ENCODE data around the gene NHEJ1.

The NHEJ1 gene

DNA sequence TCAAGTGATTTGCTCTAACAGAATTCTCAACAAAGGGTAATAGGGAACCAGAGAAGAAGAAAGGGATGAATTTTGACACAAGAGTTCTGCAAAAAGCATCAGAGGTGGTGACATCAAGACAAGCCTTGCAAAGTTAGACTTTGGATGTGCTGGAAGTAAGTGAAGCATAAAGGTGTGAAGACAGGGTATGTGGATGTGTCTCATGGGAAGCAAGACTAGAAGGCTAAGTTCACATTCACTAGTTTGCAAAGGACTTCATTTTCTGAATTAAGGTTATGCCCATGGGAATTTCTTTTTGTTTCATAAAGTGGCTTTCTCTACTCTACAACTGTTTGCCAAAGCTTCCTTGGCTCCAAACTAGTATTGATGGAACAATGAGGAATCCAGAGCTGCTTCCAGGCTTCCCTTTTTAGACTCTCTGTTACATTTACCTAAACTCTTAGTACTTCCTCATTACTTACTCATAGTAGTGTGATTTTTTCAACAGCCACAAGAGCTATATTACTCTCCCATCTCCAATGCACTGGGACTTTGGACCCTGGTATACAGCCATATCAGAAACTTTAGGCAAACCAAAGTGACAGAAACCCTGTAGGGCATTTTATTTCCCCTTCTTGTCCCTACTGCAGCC is 78.8 kb downstream of the NHEJ1 start:
- DNase-seq, result no peak

DNA sequence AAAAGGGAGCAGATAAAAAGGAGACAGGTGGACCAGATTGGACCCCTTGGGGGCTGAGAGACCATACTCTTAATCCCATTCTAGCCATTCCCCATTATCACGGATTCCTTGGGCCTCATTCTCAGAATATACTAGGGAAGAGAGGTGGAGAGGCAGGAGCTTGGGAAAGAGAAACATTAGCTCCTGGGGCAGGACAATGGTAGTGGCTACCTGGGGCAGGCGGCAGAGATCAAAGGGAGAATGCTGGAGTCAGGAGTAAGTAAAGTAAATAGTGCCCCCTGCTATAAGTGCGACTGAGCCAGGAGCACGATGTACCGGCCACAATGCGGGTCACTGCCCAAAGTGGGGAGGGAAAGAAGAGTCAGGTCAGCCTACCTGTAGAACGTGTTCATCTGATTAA is 79.5 kb downstream of the NHEJ1 start:
- DNase-seq, result no peak

DNA sequence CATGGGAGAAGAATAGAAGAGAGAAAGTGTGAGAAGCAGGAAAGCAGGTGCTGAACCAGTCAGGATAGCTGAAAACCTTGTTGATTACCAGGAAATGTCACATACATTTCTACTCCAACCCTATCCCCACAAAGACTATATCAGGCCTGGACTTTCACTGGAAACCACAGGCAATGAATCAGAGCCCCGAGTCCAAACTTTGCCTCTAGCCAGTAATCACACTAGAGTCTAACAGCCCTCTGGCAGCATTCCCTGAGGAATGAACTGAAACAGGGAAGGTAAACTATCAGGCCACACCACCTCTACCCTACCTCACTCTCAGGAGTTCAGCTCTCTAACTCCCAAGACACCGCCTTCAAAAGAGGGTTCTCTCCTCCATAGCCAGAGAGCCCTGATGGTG is 81.2 kb downstream of the NHEJ1 start:
- no peak for DNase-seq

DNA sequence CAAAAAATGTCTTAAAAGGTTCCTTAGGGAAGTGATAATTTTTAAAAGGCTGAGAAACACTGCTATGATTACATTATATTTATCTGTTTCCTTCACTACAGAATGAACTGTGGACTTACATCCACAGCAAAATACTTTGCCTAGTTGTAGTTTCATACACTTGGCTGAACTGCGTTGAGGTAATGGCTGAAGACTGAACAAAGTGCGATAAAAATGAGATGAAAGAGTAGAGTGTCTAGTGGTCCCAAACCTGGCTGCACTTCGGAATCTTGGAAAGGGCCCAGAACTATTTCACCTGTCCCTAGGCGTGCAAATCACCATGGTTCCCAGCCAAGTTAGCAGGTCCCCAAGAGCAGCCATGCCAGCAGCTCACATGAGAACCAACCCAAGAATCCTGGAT is 81.7 kb downstream of the NHEJ1 start:
- no peak for DNase-seq

DNA sequence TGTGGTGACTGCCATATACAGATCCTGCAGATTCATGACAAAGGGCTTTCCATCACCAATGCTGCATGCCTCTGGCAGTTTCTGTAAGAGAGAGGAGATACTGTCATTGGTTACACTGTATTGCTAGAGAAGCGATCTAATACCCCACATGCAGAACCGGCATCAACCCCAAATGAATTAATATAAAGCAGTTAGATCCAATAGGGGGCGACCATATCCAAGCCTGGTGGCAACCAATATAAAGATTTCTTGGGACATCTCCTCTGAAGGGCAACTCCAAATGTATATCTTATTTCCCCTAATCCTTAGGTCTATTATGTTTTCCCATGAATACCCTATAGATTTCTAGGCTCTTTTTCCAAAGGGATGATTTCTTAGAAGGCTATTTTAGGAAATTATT is 82.5 kb downstream of the NHEJ1 start:
- DNase-seq, result no peak

DNA sequence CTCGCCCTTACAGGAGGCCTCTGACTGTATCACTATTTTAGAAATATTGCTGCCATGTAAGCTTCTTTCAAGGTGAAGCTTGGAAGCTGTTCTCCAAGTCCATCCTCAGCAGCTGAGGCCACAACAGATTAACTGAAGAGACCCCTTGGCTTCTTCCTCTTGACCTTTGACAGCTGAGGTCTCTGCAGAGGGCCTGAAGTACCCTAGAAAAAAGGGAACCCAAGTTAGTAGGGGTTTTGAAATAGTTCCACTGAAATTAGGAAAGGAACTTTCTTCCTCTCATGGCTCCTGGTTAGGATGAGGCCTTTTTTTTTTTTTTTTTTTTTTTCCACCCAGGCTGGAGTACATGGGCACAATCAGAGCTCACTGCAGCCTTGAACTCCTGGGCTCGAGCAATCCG is 84.4 kb downstream of the NHEJ1 start:
- no peak for DNase-seq

DNA sequence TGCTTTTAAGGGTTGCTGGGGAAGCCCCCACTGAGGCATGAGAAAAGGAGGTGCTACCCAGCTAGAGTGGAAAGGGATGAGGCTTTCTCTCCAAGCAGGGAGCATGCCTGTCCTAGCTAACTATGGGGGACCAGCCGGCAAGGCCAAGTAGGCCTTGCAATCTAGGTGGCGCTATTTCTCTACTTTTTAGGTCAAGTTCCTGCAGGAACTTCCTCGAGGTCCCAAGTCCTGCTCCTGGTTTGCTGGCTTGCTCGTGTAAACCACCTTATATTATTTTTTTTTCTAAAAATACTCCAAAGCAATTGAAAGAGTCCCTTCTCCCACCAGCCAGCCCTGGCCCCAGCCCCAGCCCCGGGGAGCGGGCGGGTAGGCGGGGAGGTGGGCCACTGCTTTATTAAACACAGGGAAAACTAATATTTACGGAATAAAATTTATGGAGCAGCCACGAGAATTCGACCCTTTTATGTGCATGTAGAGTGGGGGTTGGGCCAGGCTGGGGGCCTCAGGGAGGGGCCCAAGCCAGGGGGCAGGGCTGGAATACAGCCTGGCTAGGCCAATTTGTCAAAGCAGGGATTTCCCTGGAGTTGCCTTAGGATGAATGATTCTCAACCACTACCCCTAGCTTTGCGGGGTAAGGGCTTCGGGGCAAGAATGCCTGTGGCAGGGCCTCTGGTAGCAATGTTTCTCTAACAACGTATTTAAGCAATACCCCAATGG is 87.0 kb downstream of the NHEJ1 start:
- peak; percentile 70 for DNase-seq

DNA sequence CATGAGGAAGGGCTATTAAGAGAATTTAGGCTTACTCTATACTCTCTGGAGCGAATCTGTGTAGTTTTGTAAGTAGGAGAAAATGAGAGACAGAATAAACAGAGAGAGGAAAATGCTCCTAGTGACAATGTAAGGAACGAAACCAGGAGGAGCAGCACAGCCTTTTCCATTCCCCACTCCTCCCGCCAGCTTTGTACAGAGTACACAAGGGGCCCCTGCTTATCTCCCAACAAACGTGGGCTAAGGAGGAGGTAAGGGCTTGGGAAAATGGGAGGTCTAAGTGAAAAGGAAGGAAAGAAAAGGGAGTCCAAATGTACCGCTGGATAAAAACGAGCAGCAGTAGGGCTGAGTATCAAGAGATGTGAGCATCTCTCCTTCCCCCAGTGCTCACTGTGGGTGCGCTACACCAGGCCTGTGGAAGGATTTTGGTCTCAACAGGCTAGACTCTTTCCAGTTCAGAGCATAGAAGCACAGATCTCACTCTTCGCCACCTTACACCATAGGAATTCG is 87.8 kb downstream of the NHEJ1 start:
- DNase-seq, result no peak

DNA sequence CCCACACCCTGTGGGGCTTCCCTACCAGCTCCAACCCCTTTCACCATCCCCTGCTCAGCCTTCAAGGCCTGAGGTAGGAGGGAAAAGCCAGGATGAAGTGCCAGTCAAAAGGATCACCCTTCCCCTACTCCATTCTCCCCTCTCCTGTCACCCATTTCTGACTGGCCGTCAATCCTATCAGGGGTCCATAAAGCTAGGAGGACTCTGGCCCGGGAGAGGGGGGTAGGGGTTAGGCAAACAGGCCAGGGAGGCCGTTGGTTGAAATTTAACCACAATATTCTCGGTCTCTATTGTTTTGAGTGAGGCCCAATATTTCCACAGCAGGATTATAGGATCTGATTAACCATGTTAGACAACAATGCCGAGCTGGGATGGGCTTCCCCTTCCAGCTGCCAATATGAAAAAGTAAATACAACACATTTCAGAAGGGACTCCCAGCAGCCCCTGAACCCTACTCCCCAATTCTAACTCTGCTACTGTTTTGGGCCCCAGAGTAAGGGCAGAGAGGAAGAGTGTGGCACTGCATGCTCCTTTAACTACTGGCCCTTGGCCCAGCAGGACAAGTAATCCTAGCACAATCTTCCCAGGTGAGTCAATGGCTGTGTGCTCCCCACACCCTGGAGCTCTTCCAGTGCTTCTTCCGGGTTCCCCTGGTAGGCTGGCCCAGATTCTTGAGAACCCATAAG is 89.3 kb downstream of the NHEJ1 start:
- DNase-seq, result no peak

DNA sequence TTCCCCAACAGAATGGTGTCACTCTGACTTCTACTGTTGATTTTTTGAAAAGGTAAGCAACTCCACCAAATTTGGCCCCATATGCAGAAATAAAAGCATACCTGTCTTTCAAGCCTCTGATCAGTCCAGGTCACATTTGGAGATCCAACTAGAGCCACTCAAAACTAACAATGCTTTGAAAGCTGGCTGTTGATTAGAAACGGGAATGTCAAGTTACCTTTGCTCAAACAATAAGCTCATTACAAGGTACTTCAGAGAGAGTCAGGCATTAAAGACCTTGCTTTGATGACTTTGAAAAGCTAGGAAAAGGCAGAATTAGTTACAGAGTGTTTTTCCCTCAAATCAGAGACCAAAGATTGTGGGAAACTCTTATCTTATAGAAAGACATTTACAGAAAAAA is 95.1 kb downstream of the NHEJ1 start:
- no peak for DNase-seq

DNA sequence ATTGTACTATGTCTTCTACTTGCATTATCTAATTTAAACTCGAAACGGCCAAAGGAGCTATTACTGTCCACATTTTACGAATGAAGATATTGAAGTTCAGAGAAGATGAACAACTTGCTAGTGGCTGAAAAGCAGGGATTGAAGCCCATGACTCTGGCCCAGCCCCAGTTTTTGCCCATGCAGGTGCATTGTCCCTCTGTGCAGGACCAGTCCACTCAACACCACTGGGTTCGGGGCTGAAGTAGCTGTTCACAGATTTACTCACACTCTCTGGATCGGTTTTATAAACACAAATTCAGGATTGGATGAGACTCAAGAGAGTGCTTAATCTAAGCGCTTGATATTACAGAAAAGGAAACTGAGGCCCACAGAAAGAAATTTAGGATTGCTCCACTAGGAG is 98.5 kb downstream of the NHEJ1 start:
- no peak for DNase-seq

DNA sequence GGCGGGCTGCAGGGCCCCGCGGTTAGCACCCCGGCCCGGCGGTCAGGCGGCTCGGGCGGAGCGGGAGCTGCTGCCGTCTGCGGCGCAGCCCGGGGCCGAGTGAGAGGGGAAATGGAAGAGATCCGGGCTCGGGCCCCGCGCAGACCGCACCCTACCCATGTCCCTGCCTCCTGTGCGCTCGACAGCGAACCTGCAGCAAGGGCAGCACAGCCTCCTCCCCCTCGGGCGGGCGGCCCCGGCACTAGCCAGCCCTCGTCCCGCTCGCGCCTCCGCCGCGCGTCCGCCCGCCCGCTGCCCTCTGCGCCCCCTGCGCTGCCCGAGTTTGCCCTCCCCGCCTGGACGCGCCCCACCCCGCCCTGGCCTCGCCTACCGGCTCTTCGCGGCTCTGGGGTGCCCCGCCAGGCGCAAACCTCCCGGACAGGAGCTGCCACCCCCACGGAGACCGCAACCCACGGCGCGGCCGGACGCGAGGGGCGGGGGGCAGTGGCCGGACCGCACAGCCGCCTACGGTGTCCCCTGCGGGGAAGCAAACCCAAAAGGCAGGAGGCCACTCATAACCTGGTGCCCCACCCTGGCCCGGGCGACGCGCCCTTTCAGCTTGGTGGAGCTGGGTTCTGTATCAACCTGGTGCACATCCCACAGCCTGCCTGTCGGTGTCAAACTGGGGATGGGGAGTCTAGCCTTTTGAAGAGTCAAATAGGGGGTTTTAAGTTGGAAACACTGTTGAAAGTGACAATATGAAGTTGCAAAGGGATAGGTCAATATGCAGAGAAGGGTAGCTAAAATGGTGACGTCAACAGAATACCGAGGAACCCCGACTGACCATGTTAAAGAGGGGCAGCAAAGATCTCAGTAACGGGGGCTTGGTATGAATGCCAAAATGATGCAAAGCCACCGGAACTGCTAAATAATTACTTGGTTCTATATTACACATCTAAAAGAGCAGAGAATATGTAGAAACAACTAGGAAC is 99.5 kb downstream of the NHEJ1 start, which contains the start of gene IHH:
Gene IHH, minus strand, starts transcription at position 101 of the 971 bp plus-strand sequence. CDS start 454 bp downstream, outside the sequence.
- DNase-seq, result peak; percentile 4

DNA sequence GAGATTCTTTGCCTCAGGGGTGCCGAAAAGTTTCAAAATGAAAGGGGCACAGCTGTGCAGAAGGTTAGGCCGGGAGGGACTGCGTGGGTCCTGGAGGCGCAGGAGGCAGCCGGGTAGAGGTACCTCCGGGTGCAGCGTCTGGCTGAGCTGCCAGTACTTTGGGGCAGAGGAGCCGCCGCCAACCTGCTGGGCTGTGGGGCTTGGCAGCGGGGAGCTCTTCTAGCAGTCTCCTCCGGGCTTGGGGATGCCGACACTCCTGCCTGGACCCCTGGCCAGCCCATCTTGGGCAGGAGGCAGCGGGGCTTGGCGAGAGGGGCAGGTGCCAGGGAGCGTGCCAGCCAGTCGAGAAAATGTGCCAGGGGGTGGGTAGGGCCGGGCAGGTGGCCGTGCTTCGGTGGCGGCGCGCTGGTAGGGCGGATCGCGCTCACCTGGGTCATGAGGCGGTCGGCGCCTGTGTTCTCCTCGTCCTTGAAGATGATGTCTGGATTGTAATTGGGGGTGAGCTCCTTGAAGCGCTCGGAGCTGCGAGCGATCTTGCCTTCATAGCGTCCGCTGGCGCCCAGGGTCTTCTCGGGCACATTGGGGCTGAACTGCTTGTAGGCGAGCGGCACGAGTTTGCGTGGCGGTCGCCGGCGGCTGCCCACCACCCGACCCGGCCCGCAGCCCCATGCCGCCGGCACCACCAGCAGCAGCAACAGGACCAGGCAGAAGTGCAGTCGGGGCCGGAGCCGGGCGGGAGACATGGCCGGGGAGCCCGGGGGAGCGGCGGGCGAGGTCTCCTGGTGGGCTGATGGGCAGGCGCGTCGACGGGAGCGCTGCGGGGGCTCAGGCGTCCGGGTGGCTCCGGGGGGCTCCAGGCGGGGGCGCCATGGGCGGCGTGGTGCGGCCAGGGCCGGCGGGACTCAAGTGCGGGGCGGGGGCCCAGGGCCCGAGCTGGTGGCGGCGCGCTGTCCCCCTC is 100.6 kb downstream of the NHEJ1 start:
- peak; percentile 10 for DNase-seq

DNA sequence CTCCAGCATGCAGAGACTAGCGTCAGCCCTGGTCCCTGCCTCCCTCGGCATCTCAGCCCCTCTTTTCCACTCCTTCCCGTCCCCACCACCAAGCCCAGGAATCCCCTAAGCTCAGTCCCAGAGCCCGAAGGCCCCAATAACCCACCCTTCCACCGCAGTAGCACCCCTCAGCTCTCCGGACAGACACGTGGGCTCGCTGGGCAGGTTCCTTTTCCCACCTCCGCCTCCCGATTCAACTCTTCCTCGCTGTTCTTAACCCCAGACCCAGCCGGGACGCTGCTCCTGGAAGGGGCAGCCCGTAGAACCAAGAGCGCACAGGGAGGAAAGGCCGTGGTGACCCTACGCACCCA is 101.3 kb downstream of the NHEJ1 start:
- DNase-seq, result no peak

DNA sequence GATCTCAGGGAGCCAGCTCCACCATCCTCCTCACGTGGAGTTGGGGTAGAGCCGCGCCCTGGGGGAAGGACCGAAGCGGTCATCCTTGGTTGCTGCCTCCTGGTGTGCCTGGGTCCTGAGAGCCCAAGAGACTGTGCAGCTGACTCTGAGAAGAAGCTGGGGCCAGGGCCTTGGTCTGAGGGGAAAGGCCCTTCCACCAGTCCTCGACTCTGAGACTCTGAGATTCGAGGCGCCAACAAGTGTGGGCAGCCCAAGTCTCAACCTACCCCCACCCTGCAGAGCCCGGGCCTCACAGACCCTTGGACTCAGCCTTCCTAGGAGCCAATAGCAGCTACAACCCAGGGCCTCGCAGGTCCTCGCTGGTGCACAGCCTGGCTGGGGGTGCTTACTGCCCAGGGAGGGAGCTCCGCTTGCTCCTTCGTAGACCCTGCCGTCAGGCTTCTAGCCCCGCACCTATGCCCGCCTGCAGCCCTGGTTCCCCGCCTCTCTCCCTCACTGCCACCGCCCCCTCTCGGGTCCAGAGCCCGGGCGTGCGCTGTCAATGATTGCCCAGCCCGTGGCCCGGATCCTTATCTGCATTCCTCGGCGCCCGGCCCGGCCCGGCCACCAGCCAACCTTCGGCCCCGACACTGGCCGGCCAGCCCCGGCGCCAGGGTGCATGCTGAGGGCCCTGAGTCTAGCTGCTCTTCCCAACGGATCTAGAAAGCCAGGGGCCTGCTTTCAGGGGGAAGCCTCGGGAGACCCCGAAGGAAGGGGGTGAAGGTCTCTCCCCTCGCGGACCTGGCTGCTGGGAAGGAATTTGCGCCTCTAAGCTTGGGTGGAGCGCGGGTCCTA is 101.9 kb downstream of the NHEJ1 start:
- no peak for DNase-seq

DNA sequence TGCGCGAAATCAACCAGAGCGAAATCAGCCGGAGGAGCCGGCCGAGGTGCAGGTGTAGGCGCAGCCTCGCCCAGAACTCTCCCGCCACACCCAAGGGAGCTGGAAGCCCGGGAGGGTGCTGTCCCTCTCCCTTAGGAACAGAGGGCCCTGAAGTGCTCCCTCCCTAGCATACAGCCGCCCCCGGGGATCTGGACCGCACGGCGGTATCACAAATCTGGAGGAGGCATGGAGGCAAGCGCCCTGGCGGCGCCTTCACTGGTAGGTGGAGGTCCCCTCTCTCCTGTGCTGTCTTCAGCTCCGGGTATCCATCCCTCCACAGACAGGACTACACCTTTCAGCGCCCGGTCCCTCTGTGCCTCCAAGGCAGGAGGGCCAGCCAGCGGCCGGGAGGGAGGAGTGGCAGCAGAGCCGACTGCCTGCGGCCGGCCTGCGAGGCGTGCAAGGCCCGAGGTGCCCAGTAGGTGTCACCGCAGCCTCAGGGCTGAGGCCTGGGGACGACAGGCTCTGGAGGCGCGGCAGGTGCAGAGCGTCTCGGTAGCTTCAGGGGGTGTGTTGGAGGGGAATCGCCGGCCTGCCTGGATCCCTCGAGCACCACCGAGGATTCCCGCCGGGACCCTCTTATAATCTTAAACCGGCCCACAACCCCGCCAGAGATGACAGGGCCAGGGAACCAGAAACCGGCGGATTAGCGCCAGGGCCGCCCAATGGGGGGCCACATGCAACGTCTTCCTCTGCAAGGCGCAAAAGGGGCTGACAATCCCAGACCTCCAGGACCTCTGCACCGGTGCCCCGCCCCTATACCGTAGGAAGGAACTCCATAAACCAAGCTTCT is 102.7 kb downstream of the NHEJ1 start:
- DNase-seq, result peak; percentile 61

DNA sequence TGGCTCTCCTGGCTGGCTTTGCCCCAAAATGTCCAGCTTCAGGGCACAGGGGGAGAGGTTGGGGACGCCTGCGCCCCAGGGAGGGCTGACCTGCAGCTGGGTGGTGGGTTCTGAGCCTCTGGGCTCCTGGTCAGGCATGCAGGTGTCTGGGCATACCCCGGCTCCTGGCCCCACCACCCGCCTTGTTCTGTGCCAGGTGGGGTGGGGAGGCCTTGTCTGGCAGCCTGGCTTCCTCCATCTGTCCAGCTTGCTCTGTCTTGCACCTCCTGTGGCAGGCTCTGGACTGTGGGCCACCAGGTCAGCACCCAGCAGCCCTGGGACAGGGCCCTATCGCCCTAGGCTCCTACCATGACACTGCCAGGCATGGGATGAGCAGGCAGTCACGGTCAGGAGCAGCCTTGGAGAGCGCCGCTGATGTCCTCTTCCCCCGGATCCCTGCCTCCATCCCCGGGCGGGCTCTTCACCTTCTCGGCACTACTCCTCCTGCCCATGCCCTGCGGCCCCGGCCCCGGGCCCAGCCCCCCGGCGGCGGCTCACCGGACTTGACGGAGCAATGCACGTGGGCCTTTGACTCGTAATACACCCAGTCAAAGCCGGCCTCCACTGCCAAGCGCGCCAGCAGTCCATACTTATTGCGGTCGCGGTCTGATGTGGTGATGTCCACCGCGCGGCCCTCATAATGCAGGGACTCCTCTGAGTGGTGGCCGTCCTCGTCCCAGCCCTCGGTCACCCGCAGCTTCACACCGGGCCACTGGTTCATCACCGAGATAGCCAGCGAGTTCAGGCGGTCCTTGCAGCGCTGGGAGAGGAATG is 103.5 kb downstream of the NHEJ1 start:
- no peak for DNase-seq

DNA sequence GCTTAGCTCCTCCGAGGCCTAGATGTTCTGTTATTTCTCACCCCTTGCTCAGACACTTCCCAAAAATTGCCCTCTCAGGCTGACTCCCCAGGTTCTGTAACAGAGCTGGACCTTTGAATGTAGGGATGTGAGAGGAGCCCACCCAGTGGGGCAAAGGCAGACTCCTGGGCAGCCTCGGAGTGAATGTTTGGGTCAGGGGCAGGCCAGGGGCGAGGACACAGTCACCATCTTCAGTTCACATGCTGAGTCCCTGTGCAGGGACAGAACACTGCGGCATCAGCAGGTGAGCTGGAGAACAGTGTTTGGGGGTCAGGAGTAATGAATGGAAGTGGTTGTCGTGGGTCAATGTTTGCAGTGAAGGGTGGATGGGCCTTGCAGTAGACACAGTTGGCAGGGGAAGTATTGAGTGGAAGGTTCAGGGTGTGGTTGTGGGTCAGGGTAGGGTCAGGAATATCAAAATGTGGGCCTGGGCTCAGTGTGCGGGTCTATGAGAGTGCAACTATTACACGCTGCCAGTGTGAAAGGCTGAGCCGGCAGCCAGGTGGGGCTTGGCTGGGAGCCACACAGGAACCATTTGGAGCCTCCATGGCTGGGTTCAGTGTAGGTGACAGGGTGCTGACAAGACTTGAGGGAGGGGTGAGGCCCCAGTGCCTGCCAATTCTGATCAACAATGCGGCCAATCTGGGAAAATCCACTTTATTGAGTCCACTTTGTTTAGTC is 104.3 kb downstream of the NHEJ1 start:
- peak; percentile 7 for DNase-seq

Data from COR-L47 (cell line).